ENCODE data around the gene SLC20A1.

- no peak for TF ChIP-seq CTCF (IDR thresholded peaks at IDR 0.05)
- no peak for TF ChIP-seq POLR2A (IDR thresholded peaks at IDR 0.05)
- no peak for TF ChIP-seq POLR2AphosphoS5 (IDR thresholded peaks at IDR 0.05)
Observed at GRCh38 chr2:112710956-112711750, 65.4 kb downstream of the SLC20A1 start.

Measured in gastroesophageal sphincter (tissue), 3 donors.